Epithelial cell of prostate (primary cell): ENCODE results near the gene CHMP3.

Experiments
- DNase-seq: peaks from one replicate; pipeline ENCODE4 v3.0.0-alpha.2; 2011; ENCODE audit warnings: low read depth, low spot score
- H3K27ac ChIP-seq: fragments of 450-650 bp; 2 replicates; pipeline ENCODE4 v1.5.1; 2017; ENCODE audit warnings: mild to moderate bottlenecking

Gene CHMP3

GRCh38 chr2:86476092-86476491 lies 87.2 kb downstream of the CHMP3 start:
- no peak for DNase-seq
- no peak overlapping the region for H3K27ac ChIP-seq

- no peak overlapping the region for H3K27ac ChIP-seq
- DNase-seq = no peak
These were observed 91.6 kb downstream of the CHMP3 start for GRCh38 chr2:86471637-86472036.

- DNase-seq = no peak
- no peak overlapping the region for H3K27ac ChIP-seq
These were observed 92.4 kb downstream of the CHMP3 start for GRCh38 chr2:86470890-86471289.

DNA sequence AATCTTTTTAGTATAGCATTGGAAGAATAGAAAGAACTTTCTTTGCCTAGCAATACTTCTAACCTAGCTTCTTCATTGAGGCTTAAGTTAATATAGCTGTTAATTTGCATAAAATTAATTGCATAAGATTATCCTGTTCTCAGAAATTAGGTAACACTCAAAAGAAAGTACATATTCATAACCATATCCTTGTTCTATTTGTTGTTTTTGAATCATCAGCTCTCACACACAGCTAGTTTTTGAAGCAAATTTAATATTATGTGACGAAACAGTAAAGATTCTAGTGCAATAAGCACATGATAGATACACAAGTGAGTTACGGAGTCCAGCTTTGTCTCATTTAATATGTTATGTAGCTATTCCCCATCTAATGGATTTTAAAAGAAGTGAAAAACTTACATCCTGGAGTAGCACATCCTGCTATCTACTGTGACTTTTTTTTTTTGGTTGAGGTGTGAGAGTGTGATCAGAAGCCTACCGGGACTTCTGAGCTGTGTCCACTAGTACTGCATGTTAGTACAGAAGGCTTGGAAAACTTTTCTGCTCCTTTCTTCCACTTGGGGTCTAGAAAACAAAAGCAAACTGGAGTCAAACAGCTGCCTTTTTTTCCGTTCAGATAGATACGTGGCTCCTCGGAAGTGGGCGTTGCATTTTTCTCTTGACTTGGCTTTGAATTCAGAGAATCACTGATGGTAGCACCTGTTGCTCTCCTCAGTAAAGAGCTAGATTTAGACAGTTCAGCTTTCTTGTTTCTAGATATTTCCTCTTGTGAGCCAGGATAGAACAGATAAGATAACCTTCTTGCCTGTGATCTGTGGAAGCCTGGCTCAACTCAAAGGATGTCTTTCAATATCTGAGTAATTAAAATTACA lies 94.8 kb downstream of the CHMP3 start:
- H3K27ac ChIP-seq = no peak overlapping the region
- no peak for DNase-seq

- no peak for DNase-seq
- H3K27ac ChIP-seq = no peak overlapping the region
These were observed 96.9 kb downstream of the CHMP3 start for GRCh38 chr2:86466306-86466705.

GRCh38 chr2:86464652-86465051 lies 98.6 kb downstream of the CHMP3 start:
- no peak for DNase-seq
- H3K27ac ChIP-seq = no peak overlapping the region

- no peak for DNase-seq
These were observed 102.0 kb downstream of the CHMP3 start for GRCh38 chr2:86461042-86461743.

GRCh38 chr2:86455181-86455580 lies 108.1 kb downstream of the CHMP3 start:
- H3K27ac ChIP-seq = no peak overlapping the region
- no peak for DNase-seq

More at GRCh38 chr2:86461042-86461743, 102.0 kb downstream of the CHMP3 start:
- H3K27ac ChIP-seq = no peak overlapping the region

GRCh38 chr2:86454238-86454637 lies 109.0 kb downstream of the CHMP3 start:
- no peak overlapping the region for H3K27ac ChIP-seq
- DNase-seq = no peak

DNA sequence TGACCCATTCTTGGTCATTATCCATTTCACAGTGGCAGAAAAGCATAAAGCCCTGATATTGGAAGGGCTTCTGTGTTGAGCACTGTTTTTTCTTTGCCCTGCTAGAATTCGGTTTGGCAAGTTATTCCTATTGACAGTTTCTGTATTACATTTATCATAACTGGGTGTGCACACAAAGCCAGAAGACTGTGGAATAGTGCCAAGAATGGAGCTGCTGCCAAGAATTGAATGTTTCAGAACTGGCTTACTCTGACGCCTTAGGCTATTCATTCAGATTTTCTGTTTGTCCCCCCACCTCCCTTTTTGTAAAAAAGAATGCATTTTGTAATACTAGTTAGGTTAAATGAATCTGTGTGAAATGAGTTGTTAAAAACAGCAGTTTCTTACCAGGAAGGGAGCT lies 109.4 kb downstream of the CHMP3 start:
- peak; percentile 16 for DNase-seq
- H3K27ac ChIP-seq = no peak overlapping the region
